Esophagus muscularis mucosa (tissue), 4 donors: Measurements from ENCODE around the gene ADAMTS7. TPM values are rescaled to one million over a fixed set of nuclear protein-coding genes. Genes with fewer than 3 reads are reported as not detected.
"Not testable (repeated sequence)": the region's sequence is repeated elsewhere in the genome, so short reads cannot be mapped to it uniquely, and the experiment has no call there.

Experiments used
- DNase-seq: peaks from one replicate; pipeline ENCODE4 v3.0.0-alpha.2; 2017; ENCODE audit errors: extremely low spot score
- H3K27ac ChIP-seq, 4 donors: fragments of 200-600 bp; sonication (generic); replicated peaks in 1 of 4; 1 replicate in 3 of 4; 2 replicates in 1 of 4; pipeline ENCODE4 v1.5.1; 2016 to 2019; ENCODE audit warnings: mild to moderate bottlenecking in 1 of 4
- H3K27me3 ChIP-seq, 4 donors: fragments of 200-600 bp; sonication (generic); one replicate each; pipeline versions ENCODE4 v1.5.1 to v1.6.0; 2016 to 2019
- H3K36me3 ChIP-seq, 4 donors: fragments of 200-600 bp; sonication (generic); one replicate each; pipeline ENCODE4 v1.5.1; 2016 to 2019
- H3K4me1 ChIP-seq, 4 donors: fragments of 200-600 bp; sonication (generic); one replicate each; pipeline ENCODE4 v1.5.1; 2016 to 2019
- H3K4me3 ChIP-seq, 4 donors: fragments of 200-600 bp; sonication (generic); 1 replicate in 2 of 4; 2 replicates in 2 of 4; pipeline ENCODE4 v1.5.1; 2016 to 2019; ENCODE audit warnings: mild to moderate bottlenecking in 4 of 4, moderate library complexity in 1 of 4
- H3K9me3 ChIP-seq, 4 donors: fragments of 200-600 bp; sonication (generic); 1 replicate in 3 of 4; 2 replicates in 1 of 4; pipeline ENCODE4 v1.5.1; 2016 to 2019
- EP300 ChIP-seq: sonication (generic); formaldehyde crosslinking; IDR thresholded peaks from one replicate; pipeline ENCODE4 v1.6.1; 2017; ENCODE audit warnings: antibody characterized with exemption
- POLR2A ChIP-seq: fragments of 450-650 bp; IDR thresholded peaks from one replicate; pipeline ENCODE4 v1.6.1; 2017; ENCODE audit warnings: antibody characterized with exemption, moderate library complexity, mild to moderate bottlenecking, low read depth
- POLR2AphosphoS5 ChIP-seq, 2 donors: sonication (generic); formaldehyde crosslinking; IDR thresholded peaks; one replicate each; pipeline ENCODE4 v1.6.1; 2017; ENCODE audit warnings: antibody characterized with exemption in 2 of 2
- WGBS: methylation state at CpG from one replicate; pipeline ENCODE4 v1.1.5; 2018; 5-methylcytosine and 5-hydroxymethylcytosine counted together
- intact Hi-C: fragments of 100-400 bp; cut with DNase I; formaldehyde crosslinking; loops from one replicate; pipeline ENCODE4 v1.15.1; 2023
- total RNA-seq, 4 donors: library from RNA; depleted of rRNA; stranded (reverse); fragments of >200 nt; gene quantifications; one replicate each; pipeline versions ENCODE4 v1.1.0 to v1.2.1, GENCODE V29; 2016
- TF ChIP-seq, protein P1 (sequence below), 3 experiments: fragments of 200-600 bp in 2 of 3; fragments of 450-650 bp in 1 of 3; sonication (generic) in 2 of 3; IDR thresholded peaks; one replicate each; pipeline ENCODE4 v1.5.1; 2017 to 2019; ENCODE audit warnings: antibody characterized with exemption in 3 of 3, mild to moderate bottlenecking in 2 of 3, moderate library complexity in 1 of 3

ADAMTS7 gene
- total RNA-seq, 4 donors from 2014 or later: 2.0 to 4.6 (median 2.3) TPM

DNA sequence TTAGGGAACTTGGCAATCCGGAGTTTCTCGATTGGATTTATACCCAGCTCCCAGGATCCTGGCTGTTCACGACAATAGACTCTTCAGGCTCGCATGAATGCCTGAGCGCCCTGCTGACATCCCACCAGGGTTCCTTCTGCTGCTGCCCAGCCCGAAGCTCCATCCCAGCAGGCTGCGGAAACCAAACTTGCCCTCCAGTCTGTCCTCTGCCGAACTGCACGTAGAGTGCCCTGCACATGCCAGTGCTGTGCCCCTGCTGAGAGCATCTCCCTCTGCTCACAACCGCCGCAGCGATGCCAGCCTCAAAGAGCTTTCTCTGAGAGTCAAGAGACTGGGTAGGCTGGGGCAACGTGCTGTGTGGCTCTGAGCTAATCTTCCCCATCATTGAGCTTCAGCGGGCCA lies 6.9 kb downstream of the ADAMTS7 start:
- TF ChIP-seq EP300: no peak
- no peak for TF ChIP-seq POLR2AphosphoS5 (IDR thresholded peaks at IDR 0.05)
- TF ChIP-seq, protein P1, sequence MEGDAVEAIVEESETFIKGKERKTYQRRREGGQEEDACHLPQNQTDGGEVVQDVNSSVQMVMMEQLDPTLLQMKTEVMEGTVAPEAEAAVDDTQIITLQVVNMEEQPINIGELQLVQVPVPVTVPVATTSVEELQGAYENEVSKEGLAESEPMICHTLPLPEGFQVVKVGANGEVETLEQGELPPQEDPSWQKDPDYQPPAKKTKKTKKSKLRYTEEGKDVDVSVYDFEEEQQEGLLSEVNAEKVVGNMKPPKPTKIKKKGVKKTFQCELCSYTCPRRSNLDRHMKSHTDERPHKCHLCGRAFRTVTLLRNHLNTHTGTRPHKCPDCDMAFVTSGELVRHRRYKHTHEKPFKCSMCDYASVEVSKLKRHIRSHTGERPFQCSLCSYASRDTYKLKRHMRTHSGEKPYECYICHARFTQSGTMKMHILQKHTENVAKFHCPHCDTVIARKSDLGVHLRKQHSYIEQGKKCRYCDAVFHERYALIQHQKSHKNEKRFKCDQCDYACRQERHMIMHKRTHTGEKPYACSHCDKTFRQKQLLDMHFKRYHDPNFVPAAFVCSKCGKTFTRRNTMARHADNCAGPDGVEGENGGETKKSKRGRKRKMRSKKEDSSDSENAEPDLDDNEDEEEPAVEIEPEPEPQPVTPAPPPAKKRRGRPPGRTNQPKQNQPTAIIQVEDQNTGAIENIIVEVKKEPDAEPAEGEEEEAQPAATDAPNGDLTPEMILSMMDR (IDR thresholded peaks at IDR 0.05): no peak
- no peak for TF ChIP-seq POLR2A
- 86% methylated on average over 8 of the region's 14 CpGs for WGBS
- no peak overlapping the region for H3K4me3 ChIP-seq
- intact Hi-C loops: no loop called here
- DNase-seq: no peak
- H3K9me3 ChIP-seq: no peaks in the 10 kb centered on the region
- H3K4me1 ChIP-seq: peaks cover 0 to 8% (median 0%) of the 10 kb centered on the region in 4 donors
- no peaks in the 10 kb centered on the region for H3K36me3 ChIP-seq
- H3K27me3 ChIP-seq: no peaks in the 10 kb centered on the region
- H3K27ac ChIP-seq: no peak overlapping the region

DNA sequence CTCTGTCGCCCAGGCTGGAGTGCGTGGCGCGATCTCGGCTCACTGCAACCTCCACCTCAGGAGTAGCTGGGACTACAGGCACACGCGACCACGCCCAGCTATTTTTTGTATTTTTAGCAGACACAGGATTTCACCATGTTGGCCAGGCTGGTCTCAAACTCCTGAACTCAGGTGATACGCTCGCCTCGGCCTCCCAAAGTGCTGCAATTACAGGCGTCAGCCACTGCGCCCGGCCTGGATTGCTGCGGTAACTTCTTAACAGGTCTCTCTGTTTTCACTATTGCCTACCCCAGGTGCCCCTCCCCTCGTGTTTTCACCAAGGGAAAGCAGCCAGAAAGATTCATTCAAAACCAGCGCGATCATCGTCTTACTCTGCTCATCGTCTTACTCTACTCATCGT lies 10.5 kb downstream of the ADAMTS7 start:
- Histone ChIP-seq H3K4me3 (no peak overlapping the region), H3K36me3 (peaks cover 0 to 12% (median 5%) of the 10 kb centered on the region in 4 donors), H3K27ac (no peak overlapping the region), H3K9me3 (no peaks in the 10 kb centered on the region), H3K27me3 (no peaks in the 10 kb centered on the region), H3K4me1 (peaks cover 0 to 16% (median 3%) of the 10 kb centered on the region in 4 donors)
- WGBS: 95% methylated on average over 21 of the region's 21 CpGs
- intact Hi-C loops: no loop called here
- TF ChIP-seq, protein P1 (IDR thresholded peaks at IDR 0.05): no peak
- TF ChIP-seq EP300 (no peak), POLR2AphosphoS5 (IDR thresholded peaks at IDR 0.05) (no peak), POLR2A (no peak)
- no peak for DNase-seq

DNA sequence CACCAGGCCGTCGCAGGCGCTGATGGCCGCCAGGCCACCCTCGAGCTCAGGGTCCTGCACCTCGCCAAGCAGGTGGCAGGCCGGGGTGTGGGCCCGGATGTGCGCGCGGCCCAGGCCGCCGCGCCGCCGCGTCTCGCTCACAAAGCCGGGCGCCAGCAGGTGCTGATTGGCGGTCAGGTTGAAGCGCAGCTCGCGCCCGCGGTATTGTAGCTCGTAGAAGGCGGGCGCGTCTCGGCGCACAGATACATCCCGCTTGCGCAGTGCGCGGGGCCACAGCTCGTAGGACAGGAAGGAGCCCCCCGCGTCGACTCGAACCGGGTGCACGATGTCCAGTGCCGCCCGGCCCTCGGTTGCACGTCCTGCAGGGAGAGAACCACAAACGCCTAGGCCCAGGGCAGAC lies 11.1 kb downstream of the ADAMTS7 start:
- no peak for DNase-seq
- Histone ChIP-seq H3K4me3 (no peak overlapping the region), H3K4me1 (peaks cover 0 to 16% (median 3%) of the 10 kb centered on the region in 4 donors), H3K9me3 (no peaks in the 10 kb centered on the region), H3K27ac (no peak overlapping the region), H3K36me3 (peaks cover 0 to 18% (median 7%) of the 10 kb centered on the region in 4 donors), H3K27me3 (no peaks in the 10 kb centered on the region)
- intact Hi-C loops: no loop called here
- TF ChIP-seq POLR2AphosphoS5 (IDR thresholded peaks at IDR 0.05) (no peak), POLR2A (no peak), EP300 (no peak)
- TF ChIP-seq, protein P1 (IDR thresholded peaks at IDR 0.05): no peak
- WGBS: 86% methylated on average over 43 of the region's 48 CpGs

DNA sequence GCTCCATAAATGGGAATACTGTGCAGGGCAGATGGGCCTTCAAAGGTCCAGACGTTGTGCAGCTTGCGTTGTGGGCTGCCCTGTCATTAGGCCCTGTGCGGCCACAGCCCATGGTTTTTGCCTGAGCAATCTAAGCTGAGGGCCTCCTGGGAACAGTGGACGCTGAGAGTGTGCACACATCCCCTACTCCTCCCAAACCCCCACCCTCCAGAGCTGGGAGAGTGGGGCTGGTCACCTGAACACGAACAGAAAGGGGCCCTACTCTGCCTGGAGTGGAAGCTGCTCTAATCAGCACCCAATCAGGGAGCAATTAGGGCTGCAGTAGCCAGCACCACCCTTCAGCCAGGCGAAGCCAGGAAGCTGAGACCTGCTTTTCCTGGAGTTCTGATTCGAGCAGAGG lies 12.2 kb downstream of the ADAMTS7 start:
- H3K27me3 ChIP-seq, H3K4me3 ChIP-seq, H3K9me3 ChIP-seq, DNase-seq, intact Hi-C loops, H3K27ac ChIP-seq: not testable (repeated sequence)
- 86% methylated on average over 1 of the region's 7 CpGs for WGBS
- peaks cover 0 to 12% (median 3%) of the 10 kb centered on the region in 4 donors for H3K4me1 ChIP-seq
- peaks cover 0 to 22% (median 7%) of the 10 kb centered on the region in 4 donors for H3K36me3 ChIP-seq

DNA sequence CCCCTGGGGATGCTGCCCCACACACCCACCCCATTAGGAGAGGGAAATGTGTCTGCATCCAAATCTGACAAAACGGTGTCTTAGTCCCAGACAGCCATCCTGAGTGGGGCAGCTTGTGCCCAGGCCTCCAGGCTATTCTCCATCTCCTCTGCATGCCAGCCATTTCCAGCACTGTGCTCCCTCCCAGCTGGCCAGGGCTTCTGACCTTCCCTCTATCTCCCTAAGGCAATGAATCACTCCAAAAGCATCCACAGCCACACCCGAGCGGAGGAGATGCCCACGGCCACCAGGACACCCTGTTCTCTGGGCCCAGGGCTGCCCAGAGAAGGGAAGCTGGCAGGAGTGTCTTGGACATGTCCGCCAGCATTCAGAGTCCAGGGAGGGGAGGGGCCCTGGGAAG lies 12.9 kb downstream of the ADAMTS7 start:
- peaks cover 0 to 22% (median 7%) of the 10 kb centered on the region in 4 donors for H3K36me3 ChIP-seq
- H3K27me3 ChIP-seq, DNase-seq, H3K9me3 ChIP-seq, intact Hi-C loops, H3K4me3 ChIP-seq, H3K27ac ChIP-seq: not testable (repeated sequence)
- H3K4me1 ChIP-seq: peaks cover 0 to 12% (median 3%) of the 10 kb centered on the region in 4 donors
- 81% methylated on average over 5 of the region's 5 CpGs for WGBS

DNA sequence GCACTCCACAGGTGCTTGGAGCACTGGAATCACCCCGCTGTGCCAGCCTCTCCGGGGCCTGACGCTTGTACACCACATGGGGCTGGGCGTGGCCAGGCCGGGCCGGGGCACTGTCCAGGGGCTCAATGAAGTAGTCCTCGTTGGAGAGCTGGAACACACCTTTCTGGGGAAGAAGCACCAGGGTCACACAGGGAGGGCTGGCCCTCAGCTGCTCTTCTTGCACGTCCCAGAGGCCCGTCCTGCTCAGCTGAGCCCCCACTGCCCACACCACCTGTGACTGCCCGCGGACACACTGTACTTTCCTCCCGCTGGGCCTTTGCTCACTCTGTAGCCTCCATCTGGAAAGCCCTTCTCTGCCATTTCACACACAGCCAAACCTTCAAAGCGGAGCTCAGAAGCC lies 13.3 kb downstream of the ADAMTS7 start:
- DNase-seq: no peak
- TF ChIP-seq POLR2AphosphoS5 (IDR thresholded peaks at IDR 0.05): no peak
- no peak for TF ChIP-seq EP300
- TF ChIP-seq POLR2A: no peak
- TF ChIP-seq, protein P1 (IDR thresholded peaks at IDR 0.05): no peak
- no peak overlapping the region for H3K4me3 ChIP-seq
- H3K4me1 ChIP-seq: peaks cover 0 to 12% (median 3%) of the 10 kb centered on the region in 4 donors
- H3K36me3 ChIP-seq: peaks cover 0 to 22% (median 7%) of the 10 kb centered on the region in 4 donors
- intact Hi-C loops: no loop called here
- no peak overlapping the region for H3K27ac ChIP-seq
- no peaks in the 10 kb centered on the region for H3K27me3 ChIP-seq
- WGBS: 92% methylated on average over 5 of the region's 13 CpGs
- H3K9me3 ChIP-seq: no peaks in the 10 kb centered on the region
